Left lobe of liver (tissue), 2 donors: ENCODE results near the gene CENPE. TPM values are rescaled to one million over a fixed set of nuclear protein-coding genes. Genes with fewer than 3 reads are reported as not detected.
A peak's percentile ranks its signal among the peaks of the same experiment; 100 is the strongest.

Experiments
- ATAC-seq: fragments of 200-7000 bp; cut with Tn5 transposase; one replicate; pipeline ENCODE4 v1.9.1; 2020; ENCODE audit warnings: mild to moderate bottlenecking, moderate library complexity
- DNase-seq: peaks from one replicate; pipeline ENCODE4 v3.0.0-alpha.2; 2020; ENCODE audit warnings: low spot score
- total RNA-seq: library from RNA; stranded (reverse); gene quantifications from one replicate; pipeline ENCODE4 v1.2.1, GENCODE V29; 2021
- donor health status: DM: no; HTN: no; CAD: no; lungs with moderate emphysema.
- donor health status: DM: no; HTN: yes; CAD: no.

The CENPE gene
- total RNA-seq, 1 donor from 2014 or later = 0.53 TPM

- DNase-seq (no peak), ATAC-seq (no peak)
Measured at GRCh38 chr4:103126126-103126525, 72.0 kb downstream of the CENPE start.

GRCh38 chr4:103123114-103123513 lies 75.0 kb downstream of the CENPE start:
- no peak for ATAC-seq
- DNase-seq = no peak

GRCh38 chr4:103118166-103118565 lies 80.0 kb downstream of the CENPE start:
- ATAC-seq (no peak), DNase-seq (no peak)

GRCh38 chr4:103111598-103111997 lies 86.5 kb downstream of the CENPE start:
- DNase-seq (no peak), ATAC-seq (no peak)

GRCh38 chr4:103108542-103108941 lies 89.6 kb downstream of the CENPE start:
- ATAC-seq (no peak), DNase-seq (no peak)

- DNase-seq (no peak), ATAC-seq (no peak)
Measured at GRCh38 chr4:103105558-103106356, 92.4 kb downstream of the CENPE start.

GRCh38 chr4:103104886-103105285 lies 93.3 kb downstream of the CENPE start:
- DNase-seq (no peak), ATAC-seq (no peak)

- DNase-seq = no peak
- ATAC-seq = no peak
Measured at GRCh38 chr4:103100691-103101090, 97.5 kb downstream of the CENPE start.

- peak; percentile 60 for DNase-seq
- peak; percentile 87 for ATAC-seq
Measured at GRCh38 chr4:103099691-103100392, 98.3 kb downstream of the CENPE start, which contains the start of gene BDH2. Gene BDH2, minus strand, starts transcription at chr4:103099834. Its CDS starts 3,580 bp downstream, at chr4:103096254.

GRCh38 chr4:103098756-103099440 lies 99.2 kb downstream of the CENPE start:
- ATAC-seq = peak; percentile 20
- DNase-seq = no peak

- no peak for ATAC-seq
- no peak for DNase-seq
Measured at GRCh38 chr4:103098341-103098740, 99.8 kb downstream of the CENPE start.

GRCh38 chr4:103097112-103097511 lies 101.0 kb downstream of the CENPE start:
- DNase-seq (peak; percentile 55), ATAC-seq (peak; percentile 72)

GRCh38 chr4:103095080-103095479 lies 103.1 kb downstream of the CENPE start:
- ATAC-seq (peak; percentile 37), DNase-seq (no peak)

- DNase-seq = no peak
- ATAC-seq = no peak
Measured at GRCh38 chr4:103092245-103092644, 105.9 kb downstream of the CENPE start.

- DNase-seq (no peak), ATAC-seq (peak; percentile 82)
Measured at GRCh38 chr4:103091601-103092223, 106.4 kb downstream of the CENPE start.

GRCh38 chr4:103089481-103089880 lies 108.7 kb downstream of the CENPE start:
- DNase-seq = no peak
- ATAC-seq = no peak

- ATAC-seq (no peak), DNase-seq (no peak)
Measured at GRCh38 chr4:103086551-103086950, 111.6 kb downstream of the CENPE start.

- no peak for ATAC-seq
- DNase-seq = no peak
Measured at GRCh38 chr4:103085555-103086196, 112.5 kb downstream of the CENPE start.

GRCh38 chr4:103079621-103080020 lies 118.5 kb downstream of the CENPE start:
- ATAC-seq (no peak), DNase-seq (no peak)

GRCh38 chr4:103076747-103077347 lies 121.3 kb downstream of the CENPE start, which contains the start of gene SLC9B2:
Gene SLC9B2, minus strand, starts transcription at chr4:103076761. Its CDS starts 9,211 bp downstream, at chr4:103067550.
- no peak for ATAC-seq

More at GRCh38 chr4:103076747-103077347, 121.3 kb downstream of the CENPE start, which contains the start of gene SLC9B2:
- no peak for DNase-seq
